ENCODE measurements around the gene MACROD2. TPM values are rescaled to one million over a fixed set of nuclear protein-coding genes. Genes with fewer than 3 reads are reported as not detected.

MACROD2 gene
- total RNA-seq, 1 experiment from 2014 or later, result 1.6 TPM

DNA sequence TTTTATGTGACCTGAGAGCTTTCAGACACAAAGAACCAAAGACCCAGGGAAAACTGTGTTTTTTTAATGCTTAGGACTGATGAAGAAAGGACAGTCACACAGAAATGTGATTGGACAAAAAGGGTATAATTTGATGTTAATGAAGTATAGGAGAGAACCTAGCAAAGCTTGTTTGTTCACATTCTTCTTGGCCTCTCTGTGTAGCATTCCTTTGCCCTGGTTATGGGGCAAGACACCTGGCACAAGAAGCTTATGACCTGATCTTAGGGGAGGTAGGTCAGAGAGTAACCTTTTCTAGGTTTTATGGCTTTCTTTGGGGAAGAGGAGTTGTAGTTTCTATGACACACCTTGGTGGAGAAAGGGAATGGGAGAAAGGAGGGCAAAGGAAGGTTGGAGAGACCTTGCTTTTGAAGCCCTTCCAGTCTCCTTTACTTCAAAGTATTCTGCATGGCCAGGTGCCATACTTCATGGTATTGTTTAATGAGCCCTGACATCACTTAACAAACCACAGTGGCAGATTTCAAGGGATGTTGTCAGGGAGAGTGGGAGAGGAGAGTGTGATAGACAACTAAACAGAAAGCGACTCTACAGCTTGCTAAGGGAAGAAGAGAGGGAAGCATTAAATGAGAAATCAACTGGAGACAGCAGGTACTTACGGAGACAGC, 1043.9 kb downstream of the MACROD2 start:
- no peak overlapping the region for H3K4me3 Mint-ChIP-seq
- Histone ChIP-seq H3K79me1 (ENCODE audit: insufficient read depth, low read depth, low read length, poor library complexity, severe bottlenecking) (no peaks in the 10 kb centered on the region), H3K79me2 (ENCODE audit: insufficient read depth, low read length) (no peaks in the 10 kb centered on the region), H2BK12ac (ENCODE audit: insufficient read length, low read depth, low read length) (no peak overlapping the region), H3K18ac (ENCODE audit: insufficient read length, low read depth, low read length) (no peak overlapping the region), H3K23ac (ENCODE audit: insufficient read length, low read depth, low read length) (no peak overlapping the region), H2AFZ (ENCODE audit: low read length) (no peak overlapping the region), H3T11ph (ENCODE audit: low read length) (no peak overlapping the region), H3K4ac (ENCODE audit: low read depth, low read length) (no peak overlapping the region), H3K9ac (ENCODE audit: extremely low read depth, insufficient read length, low read length) (no peak overlapping the region), H3K27ac (ENCODE audit: insufficient read length, low read depth, low read length) (no peak overlapping the region), H4K8ac (replicated peaks; ENCODE audit: insufficient read length, low read depth, low read length) (no peak overlapping the region), H3K23me2 (ENCODE audit: insufficient read length, low read depth, low read length, poor library complexity, severe bottlenecking) (no peaks in the 10 kb centered on the region), H2BK20ac (ENCODE audit: low read depth, low read length, poor library complexity, severe bottlenecking) (no peak overlapping the region), H3K14ac (ENCODE audit: insufficient read depth, low read length) (no peak overlapping the region), H4K5ac (ENCODE audit: insufficient read length, low read depth, low read length) (no peak overlapping the region), H3K4me2 (ENCODE audit: insufficient read depth, insufficient read length, low read length) (no peak overlapping the region), H3K4me1 (ENCODE audit: insufficient read depth, low read length) (no peaks in the 10 kb centered on the region), H3K9me3 (ENCODE audit: control insufficient read depth, low read depth, low read length) (no peaks in the 10 kb centered on the region), H2BK120ac (ENCODE audit: low read depth, low read length, poor library complexity, severe bottlenecking) (no peak overlapping the region), H2BK15ac (ENCODE audit: low read depth, low read length) (no peak overlapping the region), H2BK5ac (ENCODE audit: insufficient read length, low read length) (no peak overlapping the region), H3K27me3 (ENCODE audit: insufficient read depth, low read length) (no peaks in the 10 kb centered on the region), H4K91ac (ENCODE audit: insufficient read length, low read depth, low read length) (no peak overlapping the region), H2AK5ac (ENCODE audit: insufficient read length, low read length) (no peak overlapping the region), H4K20me1 (ENCODE audit: control insufficient read depth, insufficient read depth, insufficient read length) (no peaks in the 10 kb centered on the region), H3K56ac (ENCODE audit: insufficient read length, low read depth, low read length) (no peak overlapping the region)
- no peak for DNase-seq
- H3K27me3 Mint-ChIP-seq (ENCODE audit: low read depth), result no peaks in the 10 kb centered on the region
- no peak overlapping the region for H3K27ac Mint-ChIP-seq
- peaks cover 0 to under 1% of the 10 kb centered on the region in 2 experiments; a peak in 1 of 4 replicates for H3K4me1 Mint-ChIP-seq
- TF ChIP-seq, protein P1, sequence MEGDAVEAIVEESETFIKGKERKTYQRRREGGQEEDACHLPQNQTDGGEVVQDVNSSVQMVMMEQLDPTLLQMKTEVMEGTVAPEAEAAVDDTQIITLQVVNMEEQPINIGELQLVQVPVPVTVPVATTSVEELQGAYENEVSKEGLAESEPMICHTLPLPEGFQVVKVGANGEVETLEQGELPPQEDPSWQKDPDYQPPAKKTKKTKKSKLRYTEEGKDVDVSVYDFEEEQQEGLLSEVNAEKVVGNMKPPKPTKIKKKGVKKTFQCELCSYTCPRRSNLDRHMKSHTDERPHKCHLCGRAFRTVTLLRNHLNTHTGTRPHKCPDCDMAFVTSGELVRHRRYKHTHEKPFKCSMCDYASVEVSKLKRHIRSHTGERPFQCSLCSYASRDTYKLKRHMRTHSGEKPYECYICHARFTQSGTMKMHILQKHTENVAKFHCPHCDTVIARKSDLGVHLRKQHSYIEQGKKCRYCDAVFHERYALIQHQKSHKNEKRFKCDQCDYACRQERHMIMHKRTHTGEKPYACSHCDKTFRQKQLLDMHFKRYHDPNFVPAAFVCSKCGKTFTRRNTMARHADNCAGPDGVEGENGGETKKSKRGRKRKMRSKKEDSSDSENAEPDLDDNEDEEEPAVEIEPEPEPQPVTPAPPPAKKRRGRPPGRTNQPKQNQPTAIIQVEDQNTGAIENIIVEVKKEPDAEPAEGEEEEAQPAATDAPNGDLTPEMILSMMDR (conservative IDR thresholded peaks at IDR 0.05), result no peak
- no peaks in the 10 kb centered on the region for H3K9me3 Mint-ChIP-seq
- no CpG with 5 or more reads among the region's 2 CpGs for WGBS (ENCODE audit: extremely low coverage, insufficient read length, low lambda C conversion rate)
- no peaks in the 10 kb centered on the region for H3K36me3 Mint-ChIP-seq (ENCODE audit: insufficient read depth in 1 of 3, low read depth in 3 of 3)

All from H9 (cell line).